Upper lobe of right lung (tissue), 1 donor: ENCODE data around the gene WDR74. TPM values are rescaled to one million over a fixed set of nuclear protein-coding genes. Genes with fewer than 3 reads are reported as not detected.

Experiments
- ATAC-seq: fragments of 200-7000 bp; cut with Tn5 transposase; one replicate; pipeline ENCODE4 v1.9.1; 2020; ENCODE audit warnings: mild to moderate bottlenecking, moderate library complexity
- DNase-seq: peaks from one replicate; pipeline ENCODE4 v3.0.0-alpha.2; 2020
- H3K27ac ChIP-seq: fragments of 200-600 bp; one replicate; pipeline ENCODE4 v1.8.0; 2022
- H3K27me3 ChIP-seq: fragments of 200-600 bp; one replicate; pipeline ENCODE4 v1.8.0; 2022; ENCODE audit warnings: mild to moderate bottlenecking
- H3K36me3 ChIP-seq: fragments of 200-600 bp; one replicate; pipeline ENCODE4 v1.8.0; 2022
- H3K4me1 ChIP-seq: fragments of 200-600 bp; one replicate; pipeline ENCODE4 v1.8.0; 2022
- H3K4me3 ChIP-seq: fragments of 200-600 bp; one replicate; pipeline ENCODE4 v1.8.0; 2022; ENCODE audit warnings: mild to moderate bottlenecking
- H3K9me3 ChIP-seq: fragments of 200-600 bp; one replicate; pipeline ENCODE4 v1.8.0; 2022
- intact Hi-C: fragments of 100-400 bp; cut with DNase I; formaldehyde crosslinking; loops from one replicate; pipeline ENCODE4 v1.11.0; 2022
- total RNA-seq: library from RNA; stranded (reverse); fragmentation: NEBNext Ultra II Directional; extraction: Animal tissue kit (Norgen Biotek cat#: 25700); gene quantifications from one replicate; pipeline ENCODE4 v1.2.1, GENCODE V29; 2021
- TF ChIP-seq, protein P1 (sequence below): fragments of 200-600 bp; IDR thresholded peaks from one replicate; pipeline ENCODE4 v1.8.0; 2022; ENCODE audit warnings: antibody characterized with exemption
- donor health status: DM: no; HTN: yes; CAD: no; lungs with severe emphysema.

The WDR74 gene
- total RNA-seq, 1 donor from 2014 or later: 43.9 TPM

DNA sequence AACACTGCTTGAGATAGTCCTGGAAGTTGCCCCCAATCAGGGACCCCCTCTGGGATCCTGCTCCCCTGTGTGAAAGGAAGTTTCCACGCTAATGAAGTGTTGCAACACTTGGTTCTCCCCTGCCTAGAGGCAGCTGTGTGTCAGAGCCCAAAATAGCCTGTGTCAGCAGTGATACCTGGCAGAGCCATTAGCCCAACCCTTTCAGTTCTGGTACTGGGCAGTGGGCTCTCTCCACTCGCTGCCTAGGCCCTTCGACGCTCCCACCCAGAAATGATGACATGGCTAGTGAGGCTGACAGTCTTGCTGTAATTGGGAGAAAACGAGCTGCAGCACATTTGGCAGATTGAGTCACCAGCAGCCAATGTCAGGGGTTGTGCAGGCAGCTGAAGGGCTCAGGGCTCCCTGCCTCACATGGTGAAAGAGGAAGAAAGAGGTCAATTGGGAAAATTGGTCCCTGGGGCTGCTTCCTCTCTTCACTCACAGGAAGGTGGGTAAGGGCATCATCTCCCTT is 32.7 kb downstream of the WDR74 start:
- Histone ChIP-seq H3K27me3 (no peaks in the 10 kb centered on the region), H3K4me3 (no peak overlapping the region), H3K4me1 (peaks cover 28% of the 10 kb centered on the region), H3K9me3 (no peaks in the 10 kb centered on the region), H3K36me3 (peaks cover 23% of the 10 kb centered on the region), H3K27ac (peak overlapping the region; percentile 93)
- TF ChIP-seq, protein P1, sequence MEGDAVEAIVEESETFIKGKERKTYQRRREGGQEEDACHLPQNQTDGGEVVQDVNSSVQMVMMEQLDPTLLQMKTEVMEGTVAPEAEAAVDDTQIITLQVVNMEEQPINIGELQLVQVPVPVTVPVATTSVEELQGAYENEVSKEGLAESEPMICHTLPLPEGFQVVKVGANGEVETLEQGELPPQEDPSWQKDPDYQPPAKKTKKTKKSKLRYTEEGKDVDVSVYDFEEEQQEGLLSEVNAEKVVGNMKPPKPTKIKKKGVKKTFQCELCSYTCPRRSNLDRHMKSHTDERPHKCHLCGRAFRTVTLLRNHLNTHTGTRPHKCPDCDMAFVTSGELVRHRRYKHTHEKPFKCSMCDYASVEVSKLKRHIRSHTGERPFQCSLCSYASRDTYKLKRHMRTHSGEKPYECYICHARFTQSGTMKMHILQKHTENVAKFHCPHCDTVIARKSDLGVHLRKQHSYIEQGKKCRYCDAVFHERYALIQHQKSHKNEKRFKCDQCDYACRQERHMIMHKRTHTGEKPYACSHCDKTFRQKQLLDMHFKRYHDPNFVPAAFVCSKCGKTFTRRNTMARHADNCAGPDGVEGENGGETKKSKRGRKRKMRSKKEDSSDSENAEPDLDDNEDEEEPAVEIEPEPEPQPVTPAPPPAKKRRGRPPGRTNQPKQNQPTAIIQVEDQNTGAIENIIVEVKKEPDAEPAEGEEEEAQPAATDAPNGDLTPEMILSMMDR: no peak
- no peak for DNase-seq
- intact Hi-C loops: no loop called here
- ATAC-seq: peak; percentile 12

DNA sequence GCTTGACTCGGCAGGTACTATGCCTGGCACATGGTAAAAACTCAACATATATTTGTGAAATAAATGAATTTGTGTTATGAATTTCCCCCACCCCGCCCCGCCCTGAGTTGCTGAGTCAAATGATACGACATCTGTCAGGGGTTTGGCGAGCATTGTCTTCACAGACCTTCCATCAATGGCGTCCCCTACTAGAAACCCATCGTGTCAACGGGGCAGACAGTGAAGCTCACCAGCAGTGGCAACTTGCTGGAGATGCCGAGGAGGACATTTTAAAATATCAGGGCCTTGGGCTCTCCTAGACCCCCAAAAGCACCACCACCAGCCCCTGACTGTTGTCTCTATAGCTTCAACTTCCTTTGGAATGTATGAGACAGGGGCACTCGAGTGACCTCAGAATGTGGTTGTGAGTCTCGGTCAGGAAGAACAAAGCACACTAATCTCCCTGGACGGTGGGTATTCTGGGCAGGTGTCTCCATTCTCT is 33.4 kb downstream of the WDR74 start:
- intact Hi-C loops: no loop called here
- Histone ChIP-seq H3K36me3 (peaks cover 29% of the 10 kb centered on the region), H3K9me3 (no peaks in the 10 kb centered on the region), H3K27me3 (no peaks in the 10 kb centered on the region), H3K4me1 (peaks cover 28% of the 10 kb centered on the region), H3K4me3 (peak overlapping the region; percentile 83), H3K27ac (peak overlapping the region; percentile 93)
- DNase-seq (no peak), ATAC-seq (no peak)
- TF ChIP-seq, protein P1: no peak

DNA sequence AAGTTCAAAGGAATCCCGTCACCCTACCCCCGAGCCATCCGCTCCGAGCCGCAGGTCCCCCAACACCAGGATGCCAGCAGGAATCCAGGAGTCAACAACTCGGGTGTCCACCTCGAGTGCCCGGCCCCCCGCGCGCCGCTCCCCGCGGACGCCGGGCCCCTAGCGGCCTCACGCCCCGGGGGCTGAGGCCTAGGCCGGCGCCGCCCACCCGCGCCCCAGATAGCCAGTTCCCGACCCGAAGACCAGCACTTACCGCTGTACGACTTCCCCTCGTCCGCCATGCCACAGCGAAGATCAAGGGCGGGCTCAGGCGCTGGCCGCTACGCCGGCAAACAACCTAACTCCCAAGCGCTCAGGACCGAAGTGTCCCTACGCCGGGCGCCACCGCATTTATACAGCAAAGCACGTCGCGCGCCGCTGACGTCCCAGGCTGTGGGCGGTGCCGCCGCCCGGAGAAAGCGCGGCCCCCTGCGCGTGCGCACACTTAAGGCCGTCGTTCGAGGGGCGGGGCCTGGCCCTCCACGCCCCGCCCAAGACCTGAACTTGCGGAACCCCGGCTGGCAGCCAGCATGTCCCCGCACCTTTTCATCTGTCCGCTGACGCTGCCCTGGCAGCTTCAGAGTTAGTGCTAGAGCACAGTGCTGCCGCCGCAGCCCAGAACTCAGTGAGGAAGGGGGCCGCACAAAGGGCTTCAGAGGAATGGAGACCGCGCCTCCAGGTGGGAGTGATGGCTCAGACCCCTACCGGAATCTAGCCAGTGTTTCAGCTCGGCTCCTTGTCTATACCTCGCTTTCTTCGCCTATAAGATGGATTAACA is 34.1 kb downstream of the WDR74 start, which contains the start of gene NXF1:
Gene NXF1, minus strand, starts transcription at position 365 of the 817 bp plus-strand sequence. Its CDS starts 84 bp downstream, at position 281.
- Histone ChIP-seq H3K9me3 (no peaks in the 10 kb centered on the region), H3K4me1 (peaks cover 28% of the 10 kb centered on the region), H3K4me3 (peak within 1 kb of the TSS; percentile 83), H3K27me3 (no peaks in the 10 kb centered on the region), H3K36me3 (peaks cover 36% of the 10 kb centered on the region), H3K27ac (peak within 1 kb of the TSS; percentile 93)
- peak; percentile 95 for ATAC-seq
- TF ChIP-seq, protein P1: peak; percentile 9
- peak; percentile 97 for DNase-seq
- intact Hi-C loops: no loop called here

DNA sequence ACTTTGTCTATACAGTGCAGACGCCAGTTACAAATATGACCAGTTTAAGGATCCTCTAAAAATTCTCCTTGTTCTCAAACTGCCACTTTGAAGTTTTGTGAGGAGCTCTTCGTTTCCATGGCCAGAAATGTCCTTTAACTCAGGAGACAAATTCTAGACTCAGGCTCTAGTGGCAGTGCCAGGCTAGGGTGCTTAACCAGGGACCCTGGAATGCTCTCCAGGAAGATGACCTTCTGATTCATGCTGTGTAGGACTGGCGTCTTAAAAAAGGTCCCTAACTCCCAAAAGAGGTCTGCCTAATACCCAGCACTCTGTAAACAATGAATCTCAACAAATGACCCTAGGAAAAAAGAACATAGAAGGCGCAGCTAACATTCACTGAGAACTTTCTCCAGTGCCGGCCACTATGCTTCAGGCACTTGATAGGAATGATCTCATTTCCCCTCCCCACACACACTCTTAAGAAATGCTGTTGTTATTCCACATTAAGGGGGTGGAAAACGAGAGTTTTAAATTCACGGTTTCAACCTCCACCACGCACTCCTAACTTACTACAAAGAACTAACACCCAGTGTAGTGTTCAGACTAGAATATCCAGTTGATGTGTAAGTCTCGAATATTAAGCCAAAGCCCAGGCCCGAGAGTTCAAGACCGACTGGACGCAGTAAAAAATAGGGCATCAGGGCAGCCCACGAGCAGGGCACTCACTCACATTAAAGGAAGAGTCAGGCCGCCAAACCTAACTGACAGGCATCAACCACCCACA is 34.9 kb downstream of the WDR74 start:
- Histone ChIP-seq H3K9me3 (no peaks in the 10 kb centered on the region), H3K4me1 (peaks cover 28% of the 10 kb centered on the region), H3K4me3 (peak overlapping the region; percentile 83), H3K36me3 (peaks cover 44% of the 10 kb centered on the region), H3K27ac (peak overlapping the region; percentile 93), H3K27me3 (no peaks in the 10 kb centered on the region)
- intact Hi-C loops: no loop called here
- DNase-seq: no peak
- peak; percentile 20 for ATAC-seq
- TF ChIP-seq, protein P1: no peak

DNA sequence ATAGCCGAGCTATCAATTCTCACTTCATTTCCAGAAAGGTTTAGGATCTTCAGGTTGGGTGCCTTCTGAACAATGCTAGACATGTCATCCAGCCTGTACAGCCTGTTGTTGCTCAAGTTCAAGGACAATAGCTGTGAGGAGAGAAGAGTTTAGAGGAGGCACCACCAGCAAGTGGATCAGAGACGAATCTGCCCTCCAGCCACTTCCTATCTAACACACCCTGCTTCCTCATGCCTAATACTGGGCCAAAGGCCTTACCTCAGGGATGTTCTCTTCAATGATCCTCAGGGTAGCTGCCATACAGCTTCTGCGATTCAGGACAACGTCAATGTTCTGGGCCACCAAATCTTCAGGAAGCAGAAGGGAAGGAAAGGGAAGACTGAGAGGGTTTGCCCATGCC is 38.3 kb downstream of the WDR74 start:
- Histone ChIP-seq H3K9me3 (no peaks in the 10 kb centered on the region), H3K27me3 (no peaks in the 10 kb centered on the region), H3K4me1 (peaks cover 17% of the 10 kb centered on the region), H3K27ac (no peak overlapping the region), H3K4me3 (no peak overlapping the region), H3K36me3 (peaks cover 79% of the 10 kb centered on the region)
- no peak for DNase-seq
- TF ChIP-seq, protein P1: no peak
- ATAC-seq: no peak
- intact Hi-C loops: no loop called here
